T-helper 1 cell treated with Interleukin-12 subunit alpha and Interleukin-12 subunit beta and Interleukin-4 antibody, amounts not matched to agents 30 ng/mL and 1 ng/mL, for 36 hours (primary cell): ENCODE results near the gene CD244. TPM values are rescaled to one million over a fixed set of nuclear protein-coding genes. Genes with fewer than 3 reads are reported as not detected.

ENCODE experiments used
- intact Hi-C: fragments of 100-400 bp; cut with micrococcal nuclease; formaldehyde crosslinking; loops from one replicate; pipeline ENCODE4 v1.15.1; 2024
- total RNA-seq: library from RNA; stranded (reverse); gene quantifications from 2 replicates; pipeline ENCODE4 v1.2.3, GENCODE V29; 2022

Gene CD244
- total RNA-seq, 1 donor from 2014 or later = 1.9 TPM

GRCh38 chr1:160846281-160846680 lies 16.4 kb downstream of the CD244 start:
- intact Hi-C loops = no loop called here

- intact Hi-C loops = no loop called here
Observed at GRCh38 chr1:160844447-160845232, 18.0 kb downstream of the CD244 start.

DNA sequence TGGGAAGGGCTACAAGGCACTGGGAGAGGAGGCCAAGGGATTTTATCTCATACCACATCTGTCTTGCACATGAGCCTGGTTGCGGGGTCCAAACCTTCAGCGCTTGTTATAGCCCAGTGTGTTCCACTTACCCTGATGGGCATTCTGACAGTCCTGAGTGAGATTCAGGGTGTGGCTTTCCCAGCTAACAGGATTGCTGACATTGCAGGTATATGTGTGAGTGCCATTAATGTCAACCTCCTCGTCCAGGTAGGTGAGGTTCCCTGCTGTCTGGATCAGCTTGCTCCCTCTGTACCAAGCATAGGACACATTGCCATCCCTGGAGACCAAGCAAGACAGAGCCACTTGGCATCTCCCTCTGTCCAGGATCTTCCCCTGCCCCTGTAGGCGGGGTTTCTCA lies 21.6 kb downstream of the CD244 start:
- intact Hi-C loops = no loop called here

- intact Hi-C loops = loop anchor here (5.0 kb wide), 3 partner anchors 127 to 258 kb away; partner anchors contain the start of genes CD48 and KLHDC9
Observed at GRCh38 chr1:160839746-160840145, 22.9 kb downstream of the CD244 start.

GRCh38 chr1:160838888-160839287 lies 23.8 kb downstream of the CD244 start:
- intact Hi-C loops = loop anchor here (1.0 to 5.0 kb wide), 4 partner anchors 23 to 258 kb away; partner anchors contain the start of genes CD244, CD48 and KLHDC9

DNA sequence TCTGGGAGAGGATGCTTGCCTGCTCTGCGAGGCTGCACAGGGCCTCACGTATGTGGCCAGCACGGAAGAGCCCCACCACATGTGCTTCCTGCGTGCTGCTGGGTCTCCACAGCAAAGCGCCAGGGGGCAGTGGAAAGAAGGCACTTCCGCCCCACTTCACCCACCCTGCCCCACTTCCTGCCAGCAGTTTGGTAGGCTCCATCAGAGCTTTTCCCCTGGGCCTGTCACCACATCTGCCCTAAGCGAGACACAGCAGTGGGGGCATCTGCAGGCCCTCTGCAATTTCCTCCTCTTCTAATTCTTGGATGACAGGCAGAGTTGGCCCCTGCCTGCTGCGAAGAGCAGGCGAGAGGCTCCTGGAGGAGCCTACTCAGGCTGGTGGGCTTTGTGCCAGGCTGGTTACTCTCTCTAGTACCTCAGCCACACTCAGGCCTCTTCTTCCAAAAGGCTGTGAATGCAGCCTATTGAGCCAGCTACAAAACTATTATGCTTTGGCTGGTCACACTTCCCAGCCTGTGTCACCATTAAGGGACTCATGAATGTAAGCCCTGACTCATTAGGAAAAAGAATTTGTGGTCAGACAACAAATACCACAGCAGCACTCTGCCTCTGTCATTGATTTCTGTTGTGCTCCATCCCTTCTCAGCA lies 25.0 kb downstream of the CD244 start:
- intact Hi-C loops = loop anchor here (1.0 to 5.0 kb wide), 6 partner anchors 25 to 260 kb away; partner anchors contain the start of genes CD244, CD48, KLHDC9 and LY9

- intact Hi-C loops = loop anchor here (1.0 to 5.0 kb wide), 5 partner anchors 41 to 260 kb away; partner anchors contain the start of genes CD48, KLHDC9 and LY9
Observed at GRCh38 chr1:160836981-160837557, 25.6 kb downstream of the CD244 start.

- intact Hi-C loops = loop anchor here (5.0 kb wide), 3 partner anchors 124 to 261 kb away; partner anchors contain the start of genes CD48 and KLHDC9
Observed at GRCh38 chr1:160836561-160836960, 26.1 kb downstream of the CD244 start.

DNA sequence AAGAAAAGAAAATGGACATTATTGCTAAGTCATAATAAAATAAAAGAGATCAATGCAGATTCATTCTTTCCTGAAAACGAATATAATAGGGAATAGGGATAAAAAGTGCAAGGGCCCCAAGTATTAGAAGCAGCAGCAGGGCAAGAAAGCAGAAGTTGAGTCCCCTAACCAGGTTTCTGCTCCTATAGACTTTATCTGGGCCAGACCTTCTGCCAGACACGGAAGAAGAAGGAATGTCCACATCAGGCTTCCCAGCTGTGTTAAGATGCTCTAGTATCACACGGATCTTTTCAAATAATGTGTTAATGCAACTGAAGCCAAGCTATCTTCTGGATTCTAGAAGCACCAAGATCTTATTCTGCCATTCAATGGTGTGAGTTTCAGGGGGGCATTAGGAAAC lies 26.9 kb downstream of the CD244 start:
- intact Hi-C loops = loop anchor here (1.0 to 5.0 kb wide), 9 partner anchors 42 to 262 kb away; partner anchors contain the start of genes CD48 and KLHDC9

- intact Hi-C loops = loop anchor here (1.0 to 5.0 kb wide), 9 partner anchors 42 to 262 kb away; partner anchors contain the start of genes CD48 and KLHDC9
Observed at GRCh38 chr1:160834945-160835565, 27.6 kb downstream of the CD244 start.

GRCh38 chr1:160830321-160831153 lies 32.1 kb downstream of the CD244 start:
- intact Hi-C loops = loop anchor here (1.0 kb wide), 3 partner anchors 53 to 149 kb away; no protein-coding TSS in a partner anchor

GRCh38 chr1:160829766-160830165 lies 32.9 kb downstream of the CD244 start:
- intact Hi-C loops = loop anchor here (1.0 kb wide), 3 partner anchors 52 to 148 kb away; no protein-coding TSS in a partner anchor

GRCh38 chr1:160827418-160827817 lies 35.3 kb downstream of the CD244 start:
- intact Hi-C loops = no loop called here

GRCh38 chr1:160826546-160826945 lies 36.1 kb downstream of the CD244 start:
- intact Hi-C loops = no loop called here

- intact Hi-C loops = no loop called here
Observed at GRCh38 chr1:160823296-160823695, 39.4 kb downstream of the CD244 start.

- intact Hi-C loops = no loop called here
Observed at GRCh38 chr1:160821627-160822026, 41.1 kb downstream of the CD244 start.

DNA sequence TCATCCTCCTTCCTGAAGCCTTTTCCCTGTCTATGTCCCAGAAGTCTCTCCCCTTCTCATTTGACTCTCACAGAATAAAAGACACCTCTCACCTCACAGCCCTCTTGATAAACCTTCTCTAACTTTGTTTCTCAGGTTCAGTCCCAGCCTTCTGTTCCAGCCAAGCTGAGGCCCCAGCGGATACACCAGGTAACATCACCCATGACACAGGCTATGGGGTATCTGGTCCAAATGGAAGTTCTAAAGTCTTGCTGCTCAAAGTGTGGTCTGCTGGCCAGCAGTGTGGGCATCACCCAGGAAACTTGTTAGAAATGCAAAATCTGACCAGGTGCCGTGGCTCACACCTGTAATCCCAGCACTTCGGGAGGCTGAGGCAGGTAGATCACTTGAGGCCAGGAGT lies 43.5 kb downstream of the CD244 start:
- intact Hi-C loops = no loop called here

- intact Hi-C loops = no loop called here
Observed at GRCh38 chr1:160818207-160818937, 44.3 kb downstream of the CD244 start.

DNA sequence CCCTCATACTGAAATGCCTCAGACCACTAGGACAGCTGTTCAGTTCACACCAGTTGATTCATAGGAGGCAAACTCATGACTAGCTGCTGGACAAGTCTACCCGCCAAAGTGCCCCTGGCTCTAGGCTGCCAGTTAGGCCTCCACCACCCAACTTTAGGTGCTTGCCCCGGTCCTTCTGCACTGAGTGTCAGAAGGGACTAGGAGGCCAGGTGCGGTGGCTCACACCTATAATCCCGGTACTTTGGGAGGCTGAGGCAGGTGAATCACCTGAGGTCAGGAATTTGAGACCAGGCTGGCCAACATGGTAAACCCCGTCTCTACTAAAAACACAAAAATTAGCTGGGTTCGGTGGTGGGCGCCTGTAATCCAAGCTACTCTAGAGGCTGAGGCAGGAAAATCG lies 47.8 kb downstream of the CD244 start:
- intact Hi-C loops = no loop called here

GRCh38 chr1:160814316-160814715 lies 48.4 kb downstream of the CD244 start:
- intact Hi-C loops = no loop called here
